ENCODE measurements around the gene ZNF512B.

- TF ChIP-seq CTCF (IDR thresholded peaks at IDR 0.05), result no peak
- TF ChIP-seq POLR2A (IDR thresholded peaks at IDR 0.05), result no peak
Measured at GRCh38 chr20:63924241-63924640, 45.5 kb downstream of the ZNF512B start.

All from Peyer's patch (tissue), 4 donors.